Activated CD4-positive, alpha-beta memory T cell treated with anti-CD3 and anti-CD28 coated beads for 36 hours (primary cell): ENCODE measurements around the gene JAM2. TPM values are rescaled to one million over a fixed set of nuclear protein-coding genes. Genes with fewer than 3 reads are reported as not detected.
"Not testable (repeated sequence)": the region's sequence is repeated elsewhere in the genome, so short reads cannot be mapped to it uniquely, and the experiment has no call there.

ENCODE experiments used
- CTCF ChIA-PET: fragments of 350-600 bp; sonication (Branson Sonifier 250); formaldehyde crosslinking; loops from one replicate; lab custom pipeline; 2021; ENCODE audit warnings: antibody characterized with exemption, inconsistent platforms; lab: Charles Lee
- POLR2A ChIA-PET: fragments of 350-600 bp; sonication (Branson Sonifier 250); formaldehyde crosslinking; loops from one replicate; lab custom pipeline; 2021; ENCODE audit warnings: antibody characterized with exemption; lab: Charles Lee
- DNase-seq: peaks from one replicate; pipeline ENCODE4 v3.0.0-alpha.2; 2020
- H3K27ac Mint-ChIP-seq: one replicate; pipeline ENCODE4 v1.8.0; 2021; ENCODE audit warnings: mixed read lengths
- H3K27me3 Mint-ChIP-seq: one replicate; pipeline ENCODE4 v1.8.0; 2021; ENCODE audit warnings: mixed read lengths
- H3K36me3 Mint-ChIP-seq: one replicate; pipeline ENCODE4 v1.8.0; 2021; ENCODE audit warnings: mixed read lengths
- H3K4me1 Mint-ChIP-seq: one replicate; pipeline ENCODE4 v1.8.0; 2021; ENCODE audit warnings: low read depth, mixed read lengths
- H3K4me3 Mint-ChIP-seq: one replicate; pipeline ENCODE4 v1.8.0; 2021; ENCODE audit warnings: mild to moderate bottlenecking, mixed read lengths
- H3K9me3 Mint-ChIP-seq: one replicate; pipeline ENCODE4 v1.8.0; 2021; ENCODE audit warnings: mixed read lengths
- intact Hi-C: fragments of 100-400 bp; cut with micrococcal nuclease; formaldehyde crosslinking; loops from one replicate; pipeline ENCODE4 v1.15.1; 2023
- total RNA-seq, 2 experiments: library from RNA; stranded (reverse); gene quantifications; one replicate each; pipeline ENCODE4 v1.2.3, GENCODE V29; 2021

Gene JAM2, protein sequence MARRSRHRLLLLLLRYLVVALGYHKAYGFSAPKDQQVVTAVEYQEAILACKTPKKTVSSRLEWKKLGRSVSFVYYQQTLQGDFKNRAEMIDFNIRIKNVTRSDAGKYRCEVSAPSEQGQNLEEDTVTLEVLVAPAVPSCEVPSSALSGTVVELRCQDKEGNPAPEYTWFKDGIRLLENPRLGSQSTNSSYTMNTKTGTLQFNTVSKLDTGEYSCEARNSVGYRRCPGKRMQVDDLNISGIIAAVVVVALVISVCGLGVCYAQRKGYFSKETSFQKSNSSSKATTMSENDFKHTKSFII
- 1 to 10 TPM in 1 of 2 experiments, under 1 TPM in 1; 0.58 to 1.2 TPM for total RNA-seq

DNA sequence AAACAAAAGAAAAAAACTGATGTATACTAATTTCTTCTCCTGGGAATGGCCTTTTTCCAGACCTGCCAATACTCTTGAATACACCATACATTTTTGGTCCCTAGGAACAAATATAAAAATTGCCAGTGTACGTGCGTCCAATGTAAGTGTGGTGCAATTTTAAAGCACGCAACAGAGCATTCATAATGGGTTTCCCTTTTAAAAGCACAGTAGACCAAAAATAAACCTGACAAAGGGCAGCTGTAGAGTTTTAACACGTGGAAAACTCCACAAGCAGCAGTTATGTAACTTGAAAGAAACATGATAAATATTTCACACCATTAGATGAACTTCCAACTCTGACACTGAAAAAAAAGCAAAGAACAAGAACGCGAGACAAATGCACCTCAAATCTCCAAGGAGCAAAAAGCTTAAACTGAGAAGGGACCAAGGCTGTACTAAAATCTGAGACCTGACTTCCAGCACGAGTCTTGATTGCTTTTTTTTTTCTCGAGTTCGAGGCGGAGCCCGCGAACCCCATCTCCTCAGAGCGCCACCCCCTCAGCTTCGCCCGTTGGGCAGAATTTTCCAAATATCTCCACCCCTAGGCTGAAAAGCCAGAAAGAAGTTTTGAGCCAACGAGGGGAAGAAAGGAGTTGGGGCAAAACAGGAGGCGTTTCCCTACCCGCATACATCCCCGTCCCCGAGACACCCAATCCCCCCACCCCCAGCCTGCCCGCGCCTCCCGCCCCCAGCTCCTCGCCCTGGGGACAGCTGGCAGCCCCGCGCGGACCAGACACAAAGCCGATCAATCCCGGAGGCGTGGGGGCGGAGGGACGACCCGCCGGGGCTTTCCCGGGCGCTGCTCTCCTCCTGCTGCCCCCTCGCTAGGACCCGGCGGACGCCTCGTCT, at the start of gene JAM2:
TSS of gene JAM2 (plus strand) at position 599 of the 891 bp plus-strand sequence. CDS start 564 bp downstream, outside the sequence.
- Mint-ChIP-seq H3K4me3 (peak within 1 kb of the TSS; percentile 57), H3K36me3 (no peaks in the 10 kb centered on the region), H3K4me1 (peaks cover 30% of the 10 kb centered on the region), H3K27ac (no peak within 1 kb of the TSS), H3K9me3 (no peaks in the 10 kb centered on the region), H3K27me3 (peaks cover 26% of the 10 kb centered on the region)
- intact Hi-C loops = loop anchor here (1.0 kb wide), 2 partner anchors 31 to 95 kb away; partner anchors contain the start of genes ATP5PF and GABPA
- DNase-seq = peak; percentile 61
- CTCF ChIA-PET = interaction anchor here (0.8 to 2.4 kb wide), 4 partner anchors 31 to 163 kb away, joined by 3 to 23 read pairs (median 4); no protein-coding TSS in a partner anchor
- POLR2A ChIA-PET = no interaction called here

DNA sequence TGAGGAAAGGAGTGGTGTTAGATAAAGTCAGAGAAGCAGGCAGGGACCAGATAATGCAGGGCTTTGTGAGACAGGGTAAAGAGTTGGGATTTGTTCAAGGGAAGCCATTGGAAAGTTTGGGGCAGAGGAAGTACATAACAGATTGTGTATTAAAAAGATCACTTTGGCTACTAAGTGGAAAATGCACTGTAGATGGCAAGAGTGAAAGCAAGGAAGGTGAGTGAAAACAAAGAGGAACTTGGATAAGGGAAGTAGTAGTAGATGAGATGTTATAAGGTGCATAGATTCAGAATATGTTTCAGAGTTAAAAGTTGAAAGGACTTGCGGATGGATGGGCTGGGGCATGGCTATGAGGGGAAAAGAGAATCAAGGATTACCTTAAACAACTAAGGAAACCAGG, 49.2 kb upstream of the JAM2 start:
- intact Hi-C loops = no loop called here
- ChIA-PET CTCF (no interaction called here), POLR2A (no interaction called here)
- H3K4me3 Mint-ChIP-seq = no peak overlapping the region
- no peaks in the 10 kb centered on the region for H3K27me3 Mint-ChIP-seq
- no peaks in the 10 kb centered on the region for H3K9me3 Mint-ChIP-seq
- DNase-seq = no peak
- no peak overlapping the region for H3K27ac Mint-ChIP-seq
- peaks cover 54% of the 10 kb centered on the region for H3K36me3 Mint-ChIP-seq
- peaks cover 20% of the 10 kb centered on the region for H3K4me1 Mint-ChIP-seq

DNA sequence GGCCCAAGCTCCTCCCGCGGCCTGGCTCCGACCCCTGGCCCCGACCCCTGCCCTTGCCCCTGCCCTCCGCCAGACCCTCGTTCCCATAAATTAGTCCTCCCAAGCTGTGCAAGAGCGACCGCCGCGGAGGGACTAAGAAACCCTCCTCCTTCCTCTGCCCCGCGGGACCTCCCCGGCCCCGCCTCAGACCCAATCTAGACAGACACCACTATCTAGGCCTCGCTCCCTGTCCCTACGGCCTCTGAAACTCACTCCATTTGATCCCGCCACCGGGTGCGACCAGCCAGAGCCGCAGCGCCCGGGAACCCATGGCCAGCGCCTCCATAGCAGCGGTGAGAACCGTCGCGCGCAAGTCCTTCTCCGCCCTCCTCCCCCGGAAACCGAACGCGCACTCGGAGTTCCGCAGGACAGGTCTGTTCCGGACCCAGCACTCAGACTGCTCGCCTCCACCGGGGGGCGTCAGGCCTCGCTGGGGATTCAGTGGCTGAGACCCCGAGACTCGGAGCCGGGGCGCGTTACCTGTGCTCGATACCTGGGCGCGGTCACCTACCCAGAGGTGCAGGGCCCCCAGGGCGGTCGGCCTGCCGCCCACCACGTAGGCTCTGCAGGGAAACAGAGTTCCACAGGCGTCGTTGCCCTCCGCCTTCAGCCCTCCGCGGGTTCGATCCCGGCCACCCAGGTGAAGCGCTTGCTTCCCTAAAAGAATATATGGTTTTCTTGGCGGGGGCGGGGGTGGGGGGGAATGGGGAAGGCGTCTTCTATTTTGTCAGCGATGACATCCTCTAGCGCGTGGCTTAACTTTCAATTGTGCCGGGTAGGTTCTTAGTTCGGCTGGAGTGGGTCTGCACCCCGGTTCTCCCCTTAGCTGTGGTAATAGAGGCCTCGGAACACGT, 31.7 kb upstream of the JAM2 start, which contains the start of gene MRPL39:
TSS of gene MRPL39 (minus strand) at position 331 of the 893 bp plus-strand sequence. CDS start at position 325, 6 bp downstream.
- Mint-ChIP-seq H3K4me3 (peak within 1 kb of the TSS; percentile 97), H3K4me1 (peaks cover 41% of the 10 kb centered on the region), H3K27ac (peak within 1 kb of the TSS; percentile 91), H3K9me3 (no peaks in the 10 kb centered on the region), H3K36me3 (peaks cover 18% of the 10 kb centered on the region), H3K27me3 (no peaks in the 10 kb centered on the region)
- intact Hi-C loops = loop anchor here (1.0 to 10.0 kb wide), 10 partner anchors 32 to 562 kb away; partner anchors contain the start of genes ATP5PF, GABPA and JAM2
- POLR2A ChIA-PET = interaction anchor here (0.7 to 1.7 kb wide), 4 partner anchors 127 to 194 kb away, joined by 3 to 7 read pairs (median 4); partner anchors contain the start of genes ATP5PF and GABPA
- DNase-seq = peak; percentile 93
- CTCF ChIA-PET = interaction anchor here (0.7 to 4.3 kb wide), 38 partner anchors 9 to 274 kb away, joined by 3 to 78 read pairs (median 5); partner anchors contain the start of genes ATP5PF, GABPA and JAM2

DNA sequence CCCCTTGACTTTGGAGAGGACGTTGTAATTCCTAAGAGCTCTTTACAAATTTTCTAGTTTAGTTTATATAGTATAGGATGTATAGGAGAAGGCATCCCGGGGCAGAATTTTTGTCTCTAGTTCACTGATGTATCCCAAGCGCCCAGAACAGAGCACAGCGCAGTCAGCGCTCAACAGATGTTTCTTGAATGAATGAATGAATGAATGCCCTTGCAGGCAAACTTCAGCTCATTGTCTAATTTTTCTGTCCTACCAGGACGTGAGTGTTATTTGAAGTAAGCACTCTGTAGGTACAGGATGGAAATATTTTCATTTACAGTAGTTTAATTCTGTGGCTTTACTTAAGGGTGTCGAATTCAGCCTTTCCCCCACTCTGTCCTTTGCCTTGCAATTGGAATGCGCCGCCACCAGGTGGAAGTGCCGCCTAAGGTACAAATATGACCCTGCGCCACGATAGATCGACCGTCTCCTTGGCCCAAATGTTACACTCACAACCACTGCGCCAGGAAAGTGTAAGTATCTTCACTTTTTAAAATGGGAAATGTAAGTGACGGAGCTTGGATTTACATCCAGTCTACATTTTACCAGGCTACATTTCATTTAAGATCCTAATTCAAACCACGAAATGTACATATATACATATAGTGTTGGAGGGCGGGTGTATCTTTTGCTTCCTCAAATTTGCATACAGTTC, 30.9 kb upstream of the JAM2 start:
- Mint-ChIP-seq H3K4me3 (peak overlapping the region; percentile 97), H3K4me1 (peaks cover 37% of the 10 kb centered on the region), H3K27ac (peak overlapping the region; percentile 21), H3K9me3 (no peaks in the 10 kb centered on the region), H3K27me3 (no peaks in the 10 kb centered on the region), H3K36me3 (peaks cover 14% of the 10 kb centered on the region)
- CTCF ChIA-PET = interaction anchor here (0.7 to 4.3 kb wide), 51 partner anchors 8 to 1109 kb away, joined by 3 to 78 read pairs (median 4); partner anchors contain the start of genes ATP5PF, GABPA and JAM2
- intact Hi-C loops = loop anchor here (1.0 to 10.0 kb wide), 8 partner anchors 31 to 467 kb away; partner anchors contain the start of genes ATP5PF, GABPA and JAM2
- peak; percentile 87 for DNase-seq
- POLR2A ChIA-PET = interaction anchor here (0.9 to 1.7 kb wide), 2 partner anchors 32 to 126 kb away, joined by 3 to 7 read pairs; partner anchors contain the start of genes ATP5PF and GABPA

DNA sequence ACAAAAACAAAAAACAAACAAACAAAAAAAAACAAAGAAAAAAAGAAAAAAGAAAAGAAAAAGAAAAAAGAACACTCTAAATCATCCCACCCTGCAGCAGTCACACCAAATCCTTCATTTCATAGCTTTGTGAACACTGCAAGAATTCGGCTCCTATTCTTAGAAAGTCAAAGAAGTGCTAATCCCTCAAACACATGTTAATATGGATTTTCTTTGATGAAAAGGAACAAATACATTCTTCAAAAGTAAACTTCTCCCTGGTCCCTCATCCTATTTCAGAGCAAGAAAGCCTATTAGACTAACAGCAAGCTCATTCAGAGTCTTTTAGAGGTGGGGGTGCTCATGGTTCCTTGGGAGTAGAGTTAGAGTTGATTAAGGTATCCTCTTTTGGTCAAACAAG, 24.6 kb upstream of the JAM2 start:
- POLR2A ChIA-PET = no interaction called here
- Mint-ChIP-seq H3K27me3 (no peaks in the 10 kb centered on the region), H3K27ac (no peak overlapping the region), H3K36me3 (no peaks in the 10 kb centered on the region), H3K9me3 (no peaks in the 10 kb centered on the region), H3K4me1 (no peaks in the 10 kb centered on the region), H3K4me3 (no peak overlapping the region)
- DNase-seq = no peak
- intact Hi-C loops = no loop called here
- CTCF ChIA-PET = interaction anchor here (1.1 kb wide), 1 partner anchor 94 kb away, joined by 4 read pairs; no protein-coding TSS in a partner anchor

DNA sequence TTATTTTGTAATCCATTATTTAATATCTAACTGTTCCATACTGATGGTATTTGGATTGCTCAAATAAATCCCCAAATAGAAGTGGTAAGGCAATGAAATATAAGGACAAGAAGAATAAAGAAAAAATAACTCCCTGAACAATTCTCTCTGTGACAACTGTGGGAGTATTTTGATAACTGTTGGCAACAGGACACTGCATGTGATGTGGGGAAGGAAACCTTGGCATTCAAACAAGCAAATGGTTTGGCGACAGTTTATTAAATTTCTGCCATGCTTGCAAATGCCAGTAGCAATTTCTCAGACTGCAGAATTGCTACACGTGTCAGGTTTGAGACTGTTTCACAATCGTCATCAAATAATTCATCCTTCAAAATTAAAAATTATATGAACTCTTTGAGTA, 23.2 kb upstream of the JAM2 start:
- no peak overlapping the region for H3K4me3 Mint-ChIP-seq
- no peaks in the 10 kb centered on the region for H3K4me1 Mint-ChIP-seq
- H3K36me3 Mint-ChIP-seq = no peaks in the 10 kb centered on the region

DNA sequence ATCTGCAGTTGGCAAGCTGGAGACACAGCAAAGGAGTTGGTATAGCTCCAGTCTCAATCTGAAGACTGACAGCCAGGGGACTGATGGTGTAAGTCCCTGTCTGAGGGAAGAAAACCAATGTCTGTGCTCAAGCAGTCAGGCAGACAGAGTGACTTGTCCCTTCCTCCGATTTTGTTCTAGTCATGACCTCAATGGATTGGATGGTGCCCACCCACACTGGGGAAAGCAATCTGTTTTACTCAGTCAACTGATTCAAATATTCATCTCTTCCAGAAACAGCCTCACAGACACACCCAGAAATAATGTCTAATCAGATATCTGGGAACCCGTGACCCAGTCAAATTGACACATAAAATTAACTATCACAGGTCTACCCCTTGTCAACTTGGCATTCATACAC, 19.9 kb upstream of the JAM2 start:
- CTCF ChIA-PET = no interaction called here
- intact Hi-C loops = no loop called here
- POLR2A ChIA-PET = no interaction called here

More for the DNA sequence above, 23.2 kb upstream of the JAM2 start:
- intact Hi-C loops = no loop called here
- H3K27ac Mint-ChIP-seq = no peak overlapping the region
- no peaks in the 10 kb centered on the region for H3K9me3 Mint-ChIP-seq
- POLR2A ChIA-PET = no interaction called here
- no peaks in the 10 kb centered on the region for H3K27me3 Mint-ChIP-seq
- CTCF ChIA-PET = interaction anchor here (1.7 kb wide), 1 partner anchor 8 kb away, joined by 16 read pairs; the partner anchor contains the start of gene MRPL39
- DNase-seq = no peak

DNA sequence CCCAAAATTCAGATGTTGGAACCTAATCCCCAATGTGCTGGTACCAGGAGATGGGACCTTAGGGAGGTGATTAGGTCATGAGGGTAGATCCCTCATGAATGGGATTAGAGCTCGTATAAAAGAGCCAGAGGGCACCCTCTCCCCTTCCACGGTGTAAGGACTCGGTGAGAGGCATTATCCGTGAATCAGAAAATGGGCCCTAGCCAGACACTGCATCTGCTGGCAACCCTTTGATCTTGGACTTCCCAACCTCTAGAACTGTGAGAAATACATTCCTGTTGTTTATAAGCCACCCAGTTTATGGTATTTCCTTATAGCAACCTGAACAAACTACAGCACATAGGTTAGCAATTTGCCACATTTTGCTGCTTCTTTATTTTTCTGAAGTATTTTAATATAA, 14.5 kb upstream of the JAM2 start:
- CTCF ChIA-PET = interaction anchor here (1.4 kb wide), 1 partner anchor 16 kb away, joined by 5 read pairs; no protein-coding TSS in a partner anchor

More for the DNA sequence above, 19.9 kb upstream of the JAM2 start:
- no peaks in the 10 kb centered on the region for H3K9me3 Mint-ChIP-seq
- H3K4me1 Mint-ChIP-seq = no peaks in the 10 kb centered on the region
- H3K27ac Mint-ChIP-seq = no peak overlapping the region
- no peak for DNase-seq
- no peaks in the 10 kb centered on the region for H3K36me3 Mint-ChIP-seq
- H3K4me3 Mint-ChIP-seq = no peak overlapping the region
- H3K27me3 Mint-ChIP-seq = no peaks in the 10 kb centered on the region

DNA sequence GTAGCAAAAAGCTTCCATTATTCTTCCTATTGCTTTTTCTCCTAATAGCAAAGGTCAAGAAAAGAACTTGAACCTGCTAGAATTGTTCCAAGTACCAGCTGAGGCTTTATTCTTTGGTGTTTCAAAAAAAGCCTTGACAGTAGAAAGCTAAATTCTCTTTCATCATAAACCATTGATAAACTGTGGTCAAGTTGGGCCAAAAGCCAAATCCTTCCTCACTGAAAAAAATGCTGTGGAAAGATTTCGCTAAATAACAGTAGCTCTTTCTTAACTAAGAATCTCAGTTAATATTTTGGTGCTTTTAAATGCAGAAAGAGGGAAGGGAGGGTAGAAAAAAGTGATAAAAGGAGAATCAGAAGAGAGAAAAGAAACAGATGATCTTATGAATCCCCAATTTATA, 14.0 kb upstream of the JAM2 start:
- DNase-seq = no peak
- no peaks in the 10 kb centered on the region for H3K9me3 Mint-ChIP-seq
- intact Hi-C loops = no loop called here
- H3K36me3 Mint-ChIP-seq = no peaks in the 10 kb centered on the region
- CTCF ChIA-PET = interaction anchor here (1.4 kb wide), 1 partner anchor 17 kb away, joined by 5 read pairs; no protein-coding TSS in a partner anchor
- no peaks in the 10 kb centered on the region for H3K4me1 Mint-ChIP-seq
- no peaks in the 10 kb centered on the region for H3K27me3 Mint-ChIP-seq
- no peak overlapping the region for H3K4me3 Mint-ChIP-seq
- POLR2A ChIA-PET = no interaction called here
- H3K27ac Mint-ChIP-seq = no peak overlapping the region

More for the DNA sequence above, 14.5 kb upstream of the JAM2 start:
- no peak overlapping the region for H3K27ac Mint-ChIP-seq
- no peaks in the 10 kb centered on the region for H3K9me3 Mint-ChIP-seq
- intact Hi-C loops = no loop called here
- H3K27me3 Mint-ChIP-seq = no peaks in the 10 kb centered on the region
- DNase-seq = no peak
- POLR2A ChIA-PET = no interaction called here
- no peak overlapping the region for H3K4me3 Mint-ChIP-seq
- H3K36me3 Mint-ChIP-seq = no peaks in the 10 kb centered on the region
- H3K4me1 Mint-ChIP-seq = no peaks in the 10 kb centered on the region

DNA sequence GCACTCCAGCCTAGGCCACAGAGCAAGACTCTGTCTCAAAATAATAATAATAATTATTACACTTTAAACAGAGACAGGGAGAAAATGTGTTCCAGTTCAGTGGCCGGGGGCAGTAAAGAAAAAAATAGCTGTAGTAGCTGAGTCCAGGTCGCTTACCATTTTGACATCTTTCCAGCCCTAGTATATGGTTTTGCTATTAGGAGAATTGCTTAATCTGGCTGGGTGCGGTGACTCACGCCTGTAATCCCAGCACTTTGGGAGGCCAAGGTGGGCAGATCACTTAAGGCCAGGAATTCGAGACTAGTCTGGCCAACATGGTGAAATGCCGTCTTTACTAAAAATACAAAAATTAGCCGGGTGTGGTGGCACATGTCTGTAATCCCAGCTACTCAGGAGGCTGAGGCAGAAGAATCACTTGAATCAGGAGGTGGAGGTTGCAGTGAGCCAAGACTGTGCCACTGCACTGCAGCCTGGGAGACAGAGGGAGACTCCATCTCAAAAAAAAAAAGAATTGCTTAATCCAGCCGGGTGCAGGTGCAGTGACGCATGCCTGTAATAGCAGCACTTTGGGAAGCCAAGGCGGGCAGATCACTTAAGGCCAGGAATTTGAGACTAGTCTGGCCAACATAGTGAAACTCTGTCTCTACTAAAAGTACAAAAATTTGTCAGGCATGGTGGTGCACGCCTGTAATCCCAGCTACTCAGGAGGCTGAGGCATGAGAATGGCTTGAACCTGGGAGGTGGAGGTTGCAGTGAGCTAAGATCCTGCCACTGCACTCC, 13.1 kb upstream of the JAM2 start:
- H3K27me3 Mint-ChIP-seq, CTCF ChIA-PET, H3K4me1 Mint-ChIP-seq, H3K4me3 Mint-ChIP-seq, intact Hi-C loops, H3K9me3 Mint-ChIP-seq, POLR2A ChIA-PET, DNase-seq, H3K36me3 Mint-ChIP-seq, H3K27ac Mint-ChIP-seq: not testable (repeated sequence)
